ENCODE results near the gene DNASE1L1.

GRCh38 chrX:154452823-154453222 is 43.8 kb upstream of the DNASE1L1 start:
- TF ChIP-seq RAD21 (IDR thresholded peaks at IDR 0.05; ENCODE audit: low read depth) (no peak), MAX (IDR thresholded peaks at IDR 0.05) (no peak), TAF1 (IDR thresholded peaks at IDR 0.05; ENCODE audit: low read depth) (no peak), NFIC (IDR thresholded peaks at IDR 0.05) (no peak), USF1 (IDR thresholded peaks at IDR 0.05) (no peak), CEBPB (IDR thresholded peaks at IDR 0.05) (no peak), TCF12 (IDR thresholded peaks at IDR 0.05; ENCODE audit: low read depth) (no peak)

Data from Ishikawa (cell line).